Choroid plexus epithelial cell (primary cell): ENCODE data around the gene PXDC1.

ENCODE experiments used
- DNase-seq: peaks from one replicate; pipeline ENCODE4 v3.0.0-alpha.2; 2010; ENCODE audit warnings: low read depth
- H3K4me3 ChIP-seq: 2 replicates; pipeline ENCODE4 v1.5.1; 2011; ENCODE audit warnings: low read depth, mild to moderate bottlenecking, control low read depth, low read length, moderate library complexity
- CTCF ChIP-seq: conservative IDR thresholded peaks from 2 replicates; pipeline ENCODE4 v1.5.1; 2011; ENCODE audit warnings: low read depth, mild to moderate bottlenecking, control low read depth, inconsistent platforms, low read length, moderate library complexity

Gene PXDC1

GRCh38 chr6:3733321-3733925, 18.1 kb downstream of the PXDC1 start:
- no peak overlapping the region for H3K4me3 ChIP-seq
- no peak for TF ChIP-seq CTCF
- no peak for DNase-seq

- H3K4me3 ChIP-seq, result no peak overlapping the region
- TF ChIP-seq CTCF, result peak; percentile 95
- DNase-seq, result peak; percentile 93
These were observed 19.0 kb downstream of the PXDC1 start for GRCh38 chr6:3732345-3733141.

- no peak for DNase-seq
- TF ChIP-seq CTCF, result no peak
- no peak overlapping the region for H3K4me3 ChIP-seq
These were observed 19.8 kb downstream of the PXDC1 start for GRCh38 chr6:3731700-3732099.

GRCh38 chr6:3729603-3730344, 21.7 kb downstream of the PXDC1 start:
- DNase-seq, result no peak
- TF ChIP-seq CTCF, result no peak
- no peak overlapping the region for H3K4me3 ChIP-seq

- DNase-seq, result no peak
- TF ChIP-seq CTCF, result no peak
These were observed 23.9 kb downstream of the PXDC1 start for GRCh38 chr6:3727593-3728108.

GRCh38 chr6:3727036-3727435, 24.5 kb downstream of the PXDC1 start:
- H3K4me3 ChIP-seq, result no peak overlapping the region
- no peak for TF ChIP-seq CTCF
- DNase-seq, result no peak

More at GRCh38 chr6:3727593-3728108, 23.9 kb downstream of the PXDC1 start:
- no peak overlapping the region for H3K4me3 ChIP-seq
